Esophagus muscularis mucosa (tissue), 4 donors: ENCODE data around the gene RORC. TPM values are rescaled to one million over a fixed set of nuclear protein-coding genes. Genes with fewer than 3 reads are reported as not detected.

Experiments used
- DNase-seq: peaks from one replicate; pipeline ENCODE4 v3.0.0-alpha.2; 2017; ENCODE audit errors: extremely low spot score
- H3K27ac ChIP-seq, 4 donors: fragments of 200-600 bp; sonication (generic); replicated peaks in 1 of 4; 1 replicate in 3 of 4; 2 replicates in 1 of 4; pipeline ENCODE4 v1.5.1; 2016 to 2019; ENCODE audit warnings: mild to moderate bottlenecking in 1 of 4
- H3K27me3 ChIP-seq, 4 donors: fragments of 200-600 bp; sonication (generic); one replicate each; pipeline versions ENCODE4 v1.5.1 to v1.6.0; 2016 to 2019
- H3K36me3 ChIP-seq, 4 donors: fragments of 200-600 bp; sonication (generic); one replicate each; pipeline ENCODE4 v1.5.1; 2016 to 2019
- H3K4me1 ChIP-seq, 4 donors: fragments of 200-600 bp; sonication (generic); one replicate each; pipeline ENCODE4 v1.5.1; 2016 to 2019
- H3K4me3 ChIP-seq, 4 donors: fragments of 200-600 bp; sonication (generic); 1 replicate in 2 of 4; 2 replicates in 2 of 4; pipeline ENCODE4 v1.5.1; 2016 to 2019; ENCODE audit warnings: mild to moderate bottlenecking in 4 of 4, moderate library complexity in 1 of 4
- H3K9me3 ChIP-seq, 4 donors: fragments of 200-600 bp; sonication (generic); 1 replicate in 3 of 4; 2 replicates in 1 of 4; pipeline ENCODE4 v1.5.1; 2016 to 2019
- EP300 ChIP-seq: sonication (generic); formaldehyde crosslinking; IDR thresholded peaks from one replicate; pipeline ENCODE4 v1.6.1; 2017; ENCODE audit warnings: antibody characterized with exemption
- POLR2A ChIP-seq: fragments of 450-650 bp; IDR thresholded peaks from one replicate; pipeline ENCODE4 v1.6.1; 2017; ENCODE audit warnings: antibody characterized with exemption, moderate library complexity, mild to moderate bottlenecking, low read depth
- POLR2AphosphoS5 ChIP-seq, 2 donors: sonication (generic); formaldehyde crosslinking; IDR thresholded peaks; one replicate each; pipeline ENCODE4 v1.6.1; 2017; ENCODE audit warnings: antibody characterized with exemption in 2 of 2
- whole genome bisulfite sequencing: methylation state at CpG from one replicate; pipeline ENCODE4 v1.1.5; 2018; 5-methylcytosine and 5-hydroxymethylcytosine counted together
- intact Hi-C: fragments of 100-400 bp; cut with DNase I; formaldehyde crosslinking; loops from one replicate; pipeline ENCODE4 v1.15.1; 2023
- total RNA-seq, 4 donors: library from RNA; depleted of rRNA; stranded (reverse); fragments of >200 nt; gene quantifications; one replicate each; pipeline versions ENCODE4 v1.1.0 to v1.2.1, GENCODE V29; 2016
- TF ChIP-seq, protein P1 (sequence below), 3 experiments: fragments of 200-600 bp in 2 of 3; fragments of 450-650 bp in 1 of 3; sonication (generic) in 2 of 3; IDR thresholded peaks; one replicate each; pipeline ENCODE4 v1.5.1; 2017 to 2019; ENCODE audit warnings: antibody characterized with exemption in 3 of 3, mild to moderate bottlenecking in 2 of 3, moderate library complexity in 1 of 3

The RORC gene
- total RNA-seq, 4 donors from 2014 or later: 0.11 to 0.17 TPM; not detected in 2

DNA sequence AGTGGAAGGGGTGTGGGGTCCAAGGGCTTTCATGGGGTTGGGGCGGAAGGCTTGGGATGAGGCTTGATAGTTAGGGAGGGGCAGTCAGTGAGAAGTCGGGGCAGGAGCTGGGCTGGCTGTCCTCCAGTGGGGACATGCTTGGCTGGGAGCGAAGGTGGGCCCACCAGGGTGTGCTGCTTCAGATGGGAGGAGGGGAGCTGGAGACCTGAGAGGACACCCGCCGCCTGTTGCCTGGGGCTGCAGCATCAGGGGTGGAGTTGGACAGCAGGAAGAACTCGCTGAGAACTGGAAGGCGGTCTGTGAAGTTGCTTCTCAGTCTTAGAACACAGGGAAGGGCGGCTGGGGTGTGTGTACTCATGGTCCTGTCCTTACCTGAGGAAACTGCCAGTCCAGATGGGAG lies 20.3 kb upstream of the RORC start:
- DNase-seq: no peak
- TF ChIP-seq, protein P1, sequence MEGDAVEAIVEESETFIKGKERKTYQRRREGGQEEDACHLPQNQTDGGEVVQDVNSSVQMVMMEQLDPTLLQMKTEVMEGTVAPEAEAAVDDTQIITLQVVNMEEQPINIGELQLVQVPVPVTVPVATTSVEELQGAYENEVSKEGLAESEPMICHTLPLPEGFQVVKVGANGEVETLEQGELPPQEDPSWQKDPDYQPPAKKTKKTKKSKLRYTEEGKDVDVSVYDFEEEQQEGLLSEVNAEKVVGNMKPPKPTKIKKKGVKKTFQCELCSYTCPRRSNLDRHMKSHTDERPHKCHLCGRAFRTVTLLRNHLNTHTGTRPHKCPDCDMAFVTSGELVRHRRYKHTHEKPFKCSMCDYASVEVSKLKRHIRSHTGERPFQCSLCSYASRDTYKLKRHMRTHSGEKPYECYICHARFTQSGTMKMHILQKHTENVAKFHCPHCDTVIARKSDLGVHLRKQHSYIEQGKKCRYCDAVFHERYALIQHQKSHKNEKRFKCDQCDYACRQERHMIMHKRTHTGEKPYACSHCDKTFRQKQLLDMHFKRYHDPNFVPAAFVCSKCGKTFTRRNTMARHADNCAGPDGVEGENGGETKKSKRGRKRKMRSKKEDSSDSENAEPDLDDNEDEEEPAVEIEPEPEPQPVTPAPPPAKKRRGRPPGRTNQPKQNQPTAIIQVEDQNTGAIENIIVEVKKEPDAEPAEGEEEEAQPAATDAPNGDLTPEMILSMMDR (IDR thresholded peaks at IDR 0.05): no peak
- Histone ChIP-seq H3K36me3 (no peaks in the 10 kb centered on the region), H3K4me1 (no peaks in the 10 kb centered on the region), H3K4me3 (no peak overlapping the region), H3K27ac (no peak overlapping the region), H3K27me3 (peaks cover 0 to 48% (median 0%) of the 10 kb centered on the region in 4 donors), H3K9me3 (no peaks in the 10 kb centered on the region)
- intact Hi-C loops: no loop called here
- 83% methylated on average over 6 of the region's 8 CpGs for WGBS

GRCh38 chr1:151849871-151850270 lies 18.3 kb upstream of the RORC start:
- Histone ChIP-seq H3K9me3 (no peaks in the 10 kb centered on the region), H3K36me3 (no peaks in the 10 kb centered on the region), H3K27me3 (peaks cover 0 to 61% (median 0%) of the 10 kb centered on the region in 4 donors), H3K4me3 (no peak overlapping the region), H3K27ac (no peak overlapping the region), H3K4me1 (no peaks in the 10 kb centered on the region)
- intact Hi-C loops: no loop called here
- TF ChIP-seq POLR2A (no peak), POLR2AphosphoS5 (IDR thresholded peaks at IDR 0.05) (no peak), EP300 (no peak)
- TF ChIP-seq, protein P1 (IDR thresholded peaks at IDR 0.05): no peak
- no peak for DNase-seq

GRCh38 chr1:151849126-151849525 lies 17.5 kb upstream of the RORC start:
- H3K27me3 ChIP-seq: peaks cover 0 to 61% (median 0%) of the 10 kb centered on the region in 4 donors
- no peaks in the 10 kb centered on the region for H3K4me1 ChIP-seq
- H3K4me3 ChIP-seq: no peak overlapping the region
- WGBS: 70% methylated on average over 3 of the region's 3 CpGs
- DNase-seq: no peak
- no peak overlapping the region for H3K27ac ChIP-seq
- H3K36me3 ChIP-seq: no peaks in the 10 kb centered on the region
- intact Hi-C loops: no loop called here
- no peaks in the 10 kb centered on the region for H3K9me3 ChIP-seq
- TF ChIP-seq, protein P1 (IDR thresholded peaks at IDR 0.05): no peak
- TF ChIP-seq EP300 (no peak), POLR2AphosphoS5 (IDR thresholded peaks at IDR 0.05) (no peak), POLR2A (no peak)

DNA sequence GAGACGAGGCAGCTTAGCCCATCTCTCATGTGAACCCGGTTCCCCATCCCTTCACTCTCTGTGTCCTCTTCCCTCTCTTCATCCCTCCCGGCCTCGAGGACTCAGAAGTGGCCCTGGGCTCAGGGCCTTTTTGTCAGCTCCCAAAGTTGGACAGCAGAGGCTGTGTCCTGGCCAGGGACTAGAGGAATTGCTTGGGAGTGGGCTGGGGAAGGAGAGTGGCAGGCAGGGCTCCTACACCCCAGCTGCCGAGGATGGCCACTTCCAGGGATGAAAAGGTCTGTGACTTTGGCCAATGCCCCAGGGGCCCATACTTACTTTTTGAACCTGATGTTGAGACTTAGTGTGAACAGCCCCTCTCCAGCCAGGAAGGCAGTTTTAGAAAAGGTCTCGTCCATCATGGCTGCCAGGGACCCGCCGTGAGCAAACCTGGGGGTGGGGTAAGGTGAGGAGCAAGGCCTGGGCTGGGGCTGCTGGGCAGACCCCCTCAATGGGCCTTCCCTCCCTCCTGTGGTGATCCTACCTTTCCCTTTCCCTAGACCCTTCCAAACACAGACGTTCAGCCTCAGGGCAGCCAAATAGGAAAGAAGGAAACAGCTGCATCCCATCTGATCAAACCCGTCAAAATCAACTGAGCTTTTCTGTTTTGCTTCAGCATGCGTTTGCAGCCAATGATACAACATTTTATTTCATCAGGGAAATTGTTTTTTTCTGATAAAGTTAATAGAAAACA lies 16.4 kb upstream of the RORC start:
- Histone ChIP-seq H3K27ac (no peak overlapping the region), H3K4me3 (no peak overlapping the region), H3K4me1 (no peaks in the 10 kb centered on the region), H3K27me3 (peaks cover 0 to 56% (median 0%) of the 10 kb centered on the region in 4 donors), H3K36me3 (no peaks in the 10 kb centered on the region), H3K9me3 (no peaks in the 10 kb centered on the region)
- intact Hi-C loops: no loop called here
- DNase-seq: no peak
- 49% methylated on average over 10 of the region's 11 CpGs for WGBS
- TF ChIP-seq POLR2AphosphoS5 (IDR thresholded peaks at IDR 0.05) (no peak), EP300 (no peak), POLR2A (no peak)
- TF ChIP-seq, protein P1 (IDR thresholded peaks at IDR 0.05): no peak
